Limb (tissue), 2 donors: ENCODE data around the gene SNRPD2.
"Not testable (repeated sequence)": the region's sequence is repeated elsewhere in the genome, so short reads cannot be mapped to it uniquely, and the experiment has no call there.

Source experiments
- DNase-seq, 2 donors: peaks; one replicate each; pipeline ENCODE4 v3.0.0-alpha.2; 2016; ENCODE audit errors: extremely low spot score in 2 of 2

The SNRPD2 gene

GRCh38 chr19:45705115-45705514 is 13.4 kb upstream of the SNRPD2 start:
- no peak for DNase-seq

- no peak for DNase-seq
These were observed 9.9 kb upstream of the SNRPD2 start for GRCh38 chr19:45701676-45702075.

GRCh38 chr19:45693106-45693788 is 1.5 kb upstream of the SNRPD2 start:
- DNase-seq, result peak; percentile 65 to 88

GRCh38 chr19:45692187-45693105 is 693 bp upstream of the SNRPD2 start, which contains the start of gene QPCTL:
QPCTL (plus strand) TSS chr19:45692666; CDS start chr19:45692704, 38 bp downstream.
- peak; percentile 96 to 97 for DNase-seq

GRCh38 chr19:45687599-45687998 is 4.2 kb downstream of the SNRPD2 start:
- no peak for DNase-seq

GRCh38 chr19:45685045-45685444 is 6.7 kb downstream of the SNRPD2 start:
- DNase-seq, result not testable (repeated sequence)

- no peak for DNase-seq
These were observed 8.8 kb downstream of the SNRPD2 start for GRCh38 chr19:45682908-45683307.

- no peak for DNase-seq
These were observed 9.6 kb downstream of the SNRPD2 start for GRCh38 chr19:45682117-45682516.

- peak; percentile 45 to 87 for DNase-seq
These were observed 10.2 kb downstream of the SNRPD2 start for GRCh38 chr19:45681391-45682015.

GRCh38 chr19:45677351-45678230 is 14.2 kb downstream of the SNRPD2 start:
- DNase-seq, result peak; percentile 16 to 71

GRCh38 chr19:45676851-45677263 is 14.9 kb downstream of the SNRPD2 start:
- DNase-seq, result peak in 1 of 2 donors; percentile 48

GRCh38 chr19:45674946-45675345 is 16.8 kb downstream of the SNRPD2 start:
- DNase-seq, result no peak

GRCh38 chr19:45670670-45671453 is 20.9 kb downstream of the SNRPD2 start:
- peak in 1 of 2 donors; percentile 65 for DNase-seq

GRCh38 chr19:45668342-45668871 is 23.3 kb downstream of the SNRPD2 start:
- no peak for DNase-seq

GRCh38 chr19:45667620-45668341 is 24.0 kb downstream of the SNRPD2 start, which contains the start of gene GIPR:
GIPR (plus strand) TSS chr19:45668221; CDS start chr19:45669521, 1,300 bp downstream.
- peak in 1 of 2 donors; percentile 34 for DNase-seq

- no peak for DNase-seq
These were observed 27.2 kb downstream of the SNRPD2 start for GRCh38 chr19:45664575-45664974.

GRCh38 chr19:45663800-45664199 is 28.0 kb downstream of the SNRPD2 start:
- DNase-seq, result no peak

- no peak for DNase-seq
These were observed 31.1 kb downstream of the SNRPD2 start for GRCh38 chr19:45660636-45661035.

- no peak for DNase-seq
These were observed 32.5 kb downstream of the SNRPD2 start for GRCh38 chr19:45659096-45659729.
